HT1080 (cell line): ENCODE data around the gene CDH16. TPM values are rescaled to one million over a fixed set of nuclear protein-coding genes. Genes with fewer than 3 reads are reported as not detected.
"Not testable (repeated sequence)": the region's sequence is repeated elsewhere in the genome, so short reads cannot be mapped to it uniquely, and the experiment has no call there.

Experiments
- DNase-seq: peaks from one replicate; pipeline ENCODE4 v3.0.0-alpha.2; 2015; ENCODE audit warnings: low read depth
- total RNA-seq: library from RNA; depleted of rRNA; stranded (reverse); fragments of >200 nt; shearing (Covaris generic); gene quantifications from 2 replicates; pipeline ENCODE4 v1.2.3, GENCODE V29; 2014

CDH16 gene
- total RNA-seq, 1 experiment from 2014 or later = not detected

DNA sequence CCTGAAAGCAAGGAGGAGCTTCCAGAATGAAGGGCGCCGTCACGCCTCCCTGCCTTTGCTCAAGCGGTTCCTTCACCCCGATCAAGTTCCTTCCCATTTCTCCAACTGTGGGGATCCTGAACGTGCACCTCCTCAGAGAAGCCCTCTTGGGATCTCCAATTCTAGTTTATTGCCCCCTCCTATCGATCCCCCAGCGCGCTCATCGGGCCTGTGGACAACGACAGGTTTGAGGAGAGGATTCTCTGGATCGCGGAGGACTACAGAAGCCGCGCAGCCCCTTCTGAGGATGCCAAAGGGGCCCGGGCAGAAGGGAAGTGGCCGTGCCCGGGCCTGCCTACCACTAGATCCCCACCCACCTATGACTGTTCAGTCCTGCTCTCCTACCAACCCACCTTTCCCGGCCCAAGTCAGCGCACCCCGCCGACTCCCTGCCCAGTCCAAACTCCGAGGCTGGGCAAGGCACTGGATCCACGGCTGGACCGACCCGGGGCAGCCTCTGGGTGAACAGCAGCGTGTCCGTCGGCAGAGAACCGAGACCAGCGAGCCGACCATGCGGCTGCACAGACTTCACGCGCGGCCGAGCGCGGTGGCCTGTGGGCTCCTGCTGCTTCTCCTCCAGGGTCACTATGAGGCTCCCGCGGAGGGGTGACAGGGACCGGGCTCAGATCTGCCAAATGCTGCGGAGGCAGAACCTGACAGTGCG lies 29.6 kb upstream of the CDH16 start:
- DNase-seq = no peak

DNA sequence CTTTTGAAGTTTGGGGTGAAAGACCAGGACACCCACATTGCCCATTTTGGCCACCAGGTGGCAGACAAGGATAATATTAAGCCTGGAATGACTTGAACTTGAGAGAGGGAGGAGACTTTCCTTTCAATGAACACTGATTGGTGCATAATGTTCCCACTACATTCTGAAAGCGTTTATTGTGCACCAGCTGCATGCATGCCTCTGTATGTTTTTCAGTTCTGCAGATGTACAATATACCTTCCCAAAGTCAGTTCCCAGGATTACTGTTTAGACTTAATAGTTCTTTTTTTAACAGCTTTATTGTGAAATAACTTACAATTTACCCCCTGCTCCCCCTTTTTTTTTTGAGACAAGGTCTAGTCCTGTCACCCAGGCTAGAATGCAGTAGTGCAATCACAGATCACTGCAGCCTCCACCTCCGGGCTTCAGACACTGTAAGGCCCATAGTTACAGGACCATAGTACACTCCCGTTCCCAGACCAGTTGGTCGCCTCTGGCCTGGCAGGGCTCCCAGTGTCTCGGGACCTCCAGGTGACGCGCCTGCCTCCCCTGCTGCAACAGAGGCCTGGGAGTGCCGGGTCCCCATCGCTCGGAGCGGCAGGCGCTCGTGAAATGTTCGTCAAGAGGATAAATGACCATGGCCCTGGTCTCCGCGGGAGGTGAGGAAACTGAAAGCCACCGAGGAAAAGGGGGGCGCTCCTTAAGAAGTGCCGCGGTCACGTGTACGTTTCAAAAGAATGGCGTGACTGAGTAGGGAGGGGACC lies 28.8 kb upstream of the CDH16 start:
- peak; percentile 77 for DNase-seq

- DNase-seq = no peak
Measured at GRCh38 chr16:66946974-66947301, 28.3 kb upstream of the CDH16 start.

DNA sequence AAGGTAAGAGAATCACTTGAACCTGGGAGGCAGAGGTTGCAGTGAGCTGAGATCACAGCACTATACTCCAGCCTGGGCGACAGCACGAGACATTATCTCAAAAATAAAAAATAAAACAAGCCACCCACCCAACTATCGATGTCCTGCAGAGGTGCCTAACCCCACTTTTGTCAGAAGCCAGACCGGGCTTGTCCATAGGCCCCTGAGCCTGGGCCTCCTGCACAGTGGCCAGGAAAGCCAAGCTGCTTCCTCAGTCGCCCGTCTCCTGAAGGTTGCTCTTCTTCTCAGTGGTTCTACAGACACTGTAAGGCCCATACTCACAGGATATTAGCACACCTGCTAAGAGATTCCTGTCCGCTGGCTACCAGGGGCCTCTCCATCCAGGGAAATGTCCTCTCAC lies 27.9 kb upstream of the CDH16 start:
- DNase-seq = no peak

DNA sequence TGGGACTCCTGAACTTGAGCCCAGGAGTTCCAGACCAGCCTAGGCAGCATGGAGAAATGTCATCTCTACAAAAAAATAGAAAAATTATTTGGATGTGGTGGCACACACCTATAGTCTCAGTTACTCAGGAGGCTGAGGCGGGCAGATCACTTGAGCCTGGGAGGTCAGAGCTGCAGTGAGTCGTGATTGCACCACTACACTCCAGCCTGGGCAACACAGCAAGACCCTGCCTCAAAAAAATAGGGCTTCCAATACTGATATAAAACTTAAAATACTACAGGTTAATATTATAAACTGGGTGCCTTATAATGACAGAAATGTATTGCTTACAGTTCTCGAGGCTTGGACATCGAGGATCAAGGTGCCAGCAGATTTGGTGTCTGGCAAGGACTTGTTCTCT lies 27.3 kb upstream of the CDH16 start:
- no peak for DNase-seq

GRCh38 chr16:66944971-66945370 lies 26.3 kb upstream of the CDH16 start:
- not testable (repeated sequence) for DNase-seq

DNA sequence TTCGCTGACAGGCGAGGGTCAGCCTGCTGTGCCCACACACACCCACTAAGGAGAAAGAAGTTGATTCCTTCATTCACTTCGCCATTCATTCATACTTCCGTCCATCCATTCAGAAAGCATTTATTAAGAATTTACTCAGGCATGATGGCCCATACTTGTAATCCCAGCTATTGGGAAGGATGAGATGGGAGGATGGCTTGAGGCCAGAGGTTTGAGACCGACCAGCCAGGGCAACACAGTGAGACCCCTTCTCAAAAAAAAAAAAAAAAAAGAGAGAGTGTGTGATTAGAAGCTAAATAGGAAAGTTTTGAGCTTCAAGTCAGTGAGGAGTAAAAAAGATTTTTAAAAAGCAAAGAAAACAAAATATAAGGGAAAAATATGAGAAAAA lies 25.4 kb upstream of the CDH16 start:
- DNase-seq = no peak

DNA sequence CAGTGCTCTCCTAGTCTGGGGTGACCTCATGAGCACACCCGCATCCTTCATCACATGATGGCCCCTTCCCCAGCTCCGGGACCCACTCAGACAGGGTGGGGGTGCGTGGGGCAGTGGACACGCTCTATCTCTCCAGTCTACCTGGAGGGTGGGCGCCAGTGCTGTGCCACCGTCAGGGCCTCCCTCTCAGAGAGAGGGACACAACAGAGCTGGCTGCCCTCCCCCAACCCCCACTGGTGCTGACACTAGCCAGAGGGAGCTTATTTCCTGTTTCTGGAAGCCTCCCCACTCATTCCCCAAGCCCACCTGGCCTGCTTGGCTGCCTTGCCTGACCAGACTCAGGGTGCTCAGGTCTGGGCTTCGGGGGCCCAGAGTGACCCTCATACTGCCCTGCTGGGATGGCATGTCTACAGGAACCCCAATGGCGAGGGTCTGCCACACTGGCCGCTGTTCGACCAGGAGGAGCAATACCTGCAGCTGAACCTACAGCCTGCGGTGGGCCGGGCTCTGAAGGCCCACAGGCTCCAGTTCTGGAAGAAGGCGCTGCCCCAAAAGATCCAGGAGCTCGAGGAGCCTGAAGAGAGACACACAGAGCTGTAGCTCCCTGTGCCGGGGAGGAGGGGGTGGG lies 24.9 kb upstream of the CDH16 start:
- DNase-seq = no peak

GRCh38 chr16:66942981-66943380 lies 24.3 kb upstream of the CDH16 start:
- DNase-seq = no peak

DNA sequence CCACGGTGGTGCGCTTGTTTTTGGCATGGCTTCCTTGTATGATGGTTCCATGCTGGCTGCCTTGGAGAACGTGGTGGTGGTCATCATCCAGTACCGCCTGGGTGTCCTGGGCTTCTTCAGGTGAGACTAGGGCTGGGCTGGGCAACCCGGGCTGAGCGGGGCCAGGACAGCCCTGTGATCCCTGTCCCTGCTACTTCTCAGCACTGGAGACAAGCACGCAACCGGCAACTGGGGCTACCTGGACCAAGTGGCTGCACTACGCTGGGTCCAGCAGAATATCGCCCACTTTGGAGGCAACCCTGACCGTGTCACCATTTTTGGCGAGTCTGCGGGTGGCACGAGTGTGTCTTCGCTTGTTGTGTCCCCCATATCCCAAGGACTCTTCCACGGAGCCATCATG lies 21.6 kb upstream of the CDH16 start:
- DNase-seq = no peak

DNA sequence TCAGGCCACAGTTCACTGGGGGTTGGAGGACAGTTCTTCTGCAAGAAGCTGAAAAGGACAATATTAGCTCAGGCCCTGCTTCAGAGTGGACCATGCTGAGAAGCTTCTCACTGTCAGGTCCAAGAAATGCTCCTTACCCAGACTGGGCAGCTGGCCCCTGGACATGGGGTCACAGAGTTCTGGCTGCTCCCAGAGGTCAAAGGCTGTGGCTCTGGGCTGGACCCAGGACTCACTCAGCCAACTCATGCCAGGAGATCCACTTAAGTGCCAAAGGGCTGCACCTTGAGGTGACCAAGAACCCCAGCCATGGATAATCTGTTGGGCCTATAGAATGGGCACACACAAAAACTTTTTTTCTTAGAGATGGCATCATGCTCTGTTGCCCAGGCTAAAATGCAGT lies 20.7 kb upstream of the CDH16 start:
- DNase-seq = no peak

- no peak for DNase-seq
Measured at GRCh38 chr16:66937725-66938337, 19.1 kb upstream of the CDH16 start.

- DNase-seq = no peak
Measured at GRCh38 chr16:66936889-66937554, 18.3 kb upstream of the CDH16 start.

DNA sequence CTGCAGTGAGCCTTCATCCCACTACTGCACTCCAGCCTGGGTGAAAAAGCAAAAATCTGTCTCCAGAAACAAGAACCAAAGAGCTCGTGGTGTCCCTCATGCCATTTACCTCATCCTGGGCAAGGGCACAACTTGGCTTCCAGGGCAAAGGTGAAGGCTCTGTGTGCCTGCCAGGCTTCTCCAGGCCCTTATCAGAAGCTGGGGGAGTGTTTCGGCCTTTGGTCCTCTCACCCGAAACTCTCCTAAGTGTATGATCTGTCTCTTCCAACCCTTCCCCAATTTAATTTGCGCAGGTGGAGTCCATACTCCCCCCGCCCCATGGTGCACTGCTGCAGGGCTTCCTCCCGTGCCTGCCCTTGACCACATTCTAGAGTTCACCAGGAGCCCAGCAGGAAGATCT lies 17.8 kb upstream of the CDH16 start:
- DNase-seq = no peak

GRCh38 chr16:66935314-66936011 lies 16.8 kb upstream of the CDH16 start, which contains the start of gene CES2:
TSS of gene CES2 (plus strand) at chr16:66935516. CDS start at chr16:66935636, 120 bp downstream.
- DNase-seq = peak; percentile 22

- DNase-seq = not testable (repeated sequence)
Measured at GRCh38 chr16:66934839-66935313, 16.2 kb upstream of the CDH16 start.

DNA sequence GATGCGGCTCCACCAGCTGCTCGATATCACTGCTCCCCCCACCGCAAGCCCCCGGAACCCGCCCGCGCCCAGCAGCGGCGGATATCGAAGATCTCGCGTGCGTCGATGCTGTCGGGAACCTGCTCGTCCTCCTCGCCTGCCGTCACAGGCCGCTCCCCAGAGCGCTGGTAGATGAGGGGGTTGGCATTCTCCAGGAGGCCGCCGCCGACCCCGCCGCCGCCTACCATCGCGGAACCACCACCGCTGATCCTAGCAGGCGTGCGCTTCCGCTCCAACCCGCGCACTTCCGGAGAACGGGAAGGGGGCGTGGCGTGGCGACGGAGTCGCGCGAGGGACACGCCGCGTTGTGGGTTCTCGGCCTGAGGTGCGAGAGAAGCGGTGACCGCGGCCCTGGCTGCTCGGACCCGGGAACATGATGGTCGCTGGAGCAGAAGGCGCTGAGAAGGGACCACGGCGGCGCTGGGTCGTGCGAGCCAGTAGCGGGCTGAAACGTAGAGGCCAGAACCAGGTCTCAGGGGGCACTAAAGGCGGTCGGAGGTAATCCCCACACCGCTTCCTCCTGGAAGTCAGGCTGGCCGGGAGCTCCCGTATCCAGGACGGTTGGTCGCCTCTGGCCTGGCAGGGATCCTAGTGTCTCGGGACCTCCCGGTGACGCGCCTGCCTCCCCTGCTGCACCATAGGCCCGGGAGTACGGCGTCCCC lies 15.6 kb upstream of the CDH16 start, which contains the start of gene CIAO2B:
Gene CIAO2B, minus strand, starts transcription at position 265 of the 701 bp plus-strand sequence. Its CDS starts 38 bp downstream, at position 227.
- DNase-seq = peak; percentile 80

- no peak for DNase-seq
Measured at GRCh38 chr16:66933776-66934137, 15.1 kb upstream of the CDH16 start.

DNA sequence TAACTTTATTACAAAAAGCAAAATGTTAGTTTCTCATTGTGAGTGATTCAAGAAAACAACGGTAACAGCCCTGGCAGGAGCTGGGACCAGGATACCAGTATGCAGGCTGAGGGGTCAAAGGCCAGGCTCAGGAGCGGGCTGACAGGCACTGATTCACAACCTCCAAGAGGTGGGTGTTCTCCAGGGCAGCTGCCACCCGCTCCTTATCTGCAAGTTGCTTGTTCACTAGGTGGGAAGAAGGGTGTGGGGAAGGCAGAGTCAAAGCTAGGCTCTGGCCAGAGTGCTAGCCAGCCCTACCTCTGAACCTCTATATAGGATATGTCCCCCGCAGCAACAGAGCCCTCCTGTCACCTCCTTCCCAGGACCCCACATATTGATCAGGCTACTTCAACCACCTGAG lies 13.4 kb upstream of the CDH16 start:
- no peak for DNase-seq

- no peak for DNase-seq
Measured at GRCh38 chr16:66931665-66932064, 13.0 kb upstream of the CDH16 start.
